Stimulated activated CD4-positive, alpha-beta T cell treated with anti-CD3 and anti-CD28 coated beads, TNF-alpha, amount 100 ng/mL, for 1 hour (primary cell): Measurements from ENCODE around the gene CCNB1.
A peak's percentile ranks its signal among the peaks of the same experiment; 100 is the strongest.
"Not testable (repeated sequence)": the region's sequence is repeated elsewhere in the genome, so short reads cannot be mapped to it uniquely, and the experiment has no call there.

Experiments used
- DNase-seq, 3 donors: peaks; one replicate each; pipeline ENCODE4 v3.0.0-alpha.2; 2020; ENCODE audit warnings: low read depth in 3 of 3, low spot score in 1 of 3

Gene CCNB1

GRCh38 chr5:69181659-69182293 lies 14.8 kb downstream of the CCNB1 start:
- not testable (repeated sequence) for DNase-seq

- no peak for DNase-seq
Observed at GRCh38 chr5:69184621-69185020, 17.7 kb downstream of the CCNB1 start.

- no peak for DNase-seq
Observed at GRCh38 chr5:69187342-69187741, 20.4 kb downstream of the CCNB1 start.

GRCh38 chr5:69188811-69189161 lies 21.8 kb downstream of the CCNB1 start:
- DNase-seq = no peak

- DNase-seq = peak; percentile 71 to 90 (median 71)
Observed at GRCh38 chr5:69189162-69190086, 22.5 kb downstream of the CCNB1 start, which contains the start of gene CENPH. CENPH (plus strand) TSS chr5:69189583; CDS start chr5:69189635, 52 bp downstream.

- DNase-seq = no peak
Observed at GRCh38 chr5:69202497-69202896, 35.5 kb downstream of the CCNB1 start.

GRCh38 chr5:69206528-69207190 lies 39.7 kb downstream of the CCNB1 start:
- DNase-seq = no peak

GRCh38 chr5:69209602-69210001 lies 42.7 kb downstream of the CCNB1 start:
- DNase-seq = no peak

- DNase-seq = no peak
Observed at GRCh38 chr5:69211200-69211599, 44.2 kb downstream of the CCNB1 start.

- no peak for DNase-seq
Observed at GRCh38 chr5:69212022-69212421, 45.1 kb downstream of the CCNB1 start.

GRCh38 chr5:69213513-69214215 lies 46.7 kb downstream of the CCNB1 start:
- no peak for DNase-seq

- DNase-seq = no peak
Observed at GRCh38 chr5:69217151-69217511, 50.2 kb downstream of the CCNB1 start.

GRCh38 chr5:69217548-69218526 lies 50.9 kb downstream of the CCNB1 start:
- peak; percentile 82 to 93 (median 88) for DNase-seq

GRCh38 chr5:69219939-69220338 lies 53.0 kb downstream of the CCNB1 start:
- DNase-seq = no peak

GRCh38 chr5:69220371-69220770 lies 53.4 kb downstream of the CCNB1 start:
- not testable (repeated sequence) for DNase-seq

- DNase-seq = not testable (repeated sequence)
Observed at GRCh38 chr5:69220833-69221232, 53.9 kb downstream of the CCNB1 start.

GRCh38 chr5:69224520-69224919 lies 57.6 kb downstream of the CCNB1 start:
- no peak for DNase-seq

- DNase-seq = no peak
Observed at GRCh38 chr5:69225860-69226259, 58.9 kb downstream of the CCNB1 start.
